SH-SY5Y (cell line): ENCODE measurements around the gene NR4A2.

Source experiments
- GATA2 ChIP-seq: IDR thresholded peaks from 2 replicates; pipeline ENCODE4 v1.6.1; 2011; ENCODE audit warnings: mild to moderate bottlenecking, low read depth, low read length
- GATA3 ChIP-seq: IDR thresholded peaks from 2 replicates; pipeline ENCODE4 v1.6.1; 2011; ENCODE audit warnings: low read depth, mild to moderate bottlenecking, low read length, moderate library complexity

DNA sequence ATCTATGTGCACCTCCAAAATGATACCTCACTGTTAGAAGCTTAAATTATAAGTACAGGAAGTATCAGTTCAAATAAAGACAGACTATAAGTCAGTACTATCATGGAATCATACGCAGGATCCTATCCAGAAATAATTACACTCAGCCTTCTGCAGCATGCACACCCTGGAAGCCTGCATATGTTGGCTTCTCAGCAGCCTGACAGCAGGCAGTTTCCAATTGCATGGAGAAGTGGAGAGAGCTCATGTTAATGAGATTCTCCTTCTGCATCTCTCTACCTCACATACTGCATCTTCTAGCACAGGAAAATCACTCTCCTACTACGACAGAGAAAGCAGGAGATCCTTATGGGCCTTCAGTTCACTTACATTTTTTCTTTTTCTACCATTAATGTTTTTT is 20.5 kb downstream of the NR4A2 start:
- TF ChIP-seq GATA2 (no peak), GATA3 (no peak)
